Right forelimb (tissue), 1 donor: ENCODE measurements around the gene TRIO.
A peak's percentile ranks its signal among the peaks of the same experiment; 100 is the strongest.
"Not testable (repeated sequence)": the region's sequence is repeated elsewhere in the genome, so short reads cannot be mapped to it uniquely, and the experiment has no call there.

Source experiments
- DNase-seq: peaks from one replicate; pipeline ENCODE4 v3.0.0-alpha.2; 2018

Gene TRIO

DNA sequence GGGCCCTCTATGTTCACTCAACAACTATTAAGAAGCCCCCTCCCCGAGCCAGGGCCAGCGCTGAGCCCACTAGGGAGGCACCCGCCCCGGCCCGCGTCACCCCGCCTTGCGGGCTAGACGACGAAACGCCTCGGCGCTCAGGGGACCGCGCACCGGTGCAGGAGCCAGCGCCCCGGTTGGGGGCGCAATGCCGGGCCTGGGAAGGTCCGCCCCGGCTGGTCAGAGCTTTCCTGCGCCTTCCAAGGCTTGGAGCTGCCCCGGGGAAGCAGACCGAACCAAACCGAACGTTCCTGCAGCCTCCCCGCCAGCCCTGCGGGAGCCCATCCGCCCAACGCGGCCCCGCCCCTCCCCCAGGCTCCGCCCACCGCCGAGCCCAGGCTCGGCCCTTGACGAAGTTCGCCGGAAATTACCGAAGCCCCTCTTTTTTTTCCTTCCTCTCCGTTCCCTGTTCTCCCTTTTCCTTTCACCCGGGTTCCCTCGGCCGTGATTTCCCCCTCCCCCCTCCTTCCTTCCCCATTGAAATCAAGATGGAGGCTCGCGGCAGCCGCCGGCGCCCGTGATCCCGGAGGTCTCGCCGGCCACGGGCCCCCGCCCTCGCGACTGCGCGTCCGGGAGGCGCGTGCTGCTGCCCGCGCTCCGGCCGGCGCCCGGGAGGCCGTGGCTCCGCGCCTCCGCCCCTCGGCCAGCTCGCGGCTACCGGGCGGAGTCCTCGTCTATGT is at the start of gene TRIO:
Gene TRIO (plus strand): TSS at position 516 of the 719 bp plus-strand sequence. CDS start 384 bp downstream, outside the sequence.
- DNase-seq = peak; percentile 97

DNA sequence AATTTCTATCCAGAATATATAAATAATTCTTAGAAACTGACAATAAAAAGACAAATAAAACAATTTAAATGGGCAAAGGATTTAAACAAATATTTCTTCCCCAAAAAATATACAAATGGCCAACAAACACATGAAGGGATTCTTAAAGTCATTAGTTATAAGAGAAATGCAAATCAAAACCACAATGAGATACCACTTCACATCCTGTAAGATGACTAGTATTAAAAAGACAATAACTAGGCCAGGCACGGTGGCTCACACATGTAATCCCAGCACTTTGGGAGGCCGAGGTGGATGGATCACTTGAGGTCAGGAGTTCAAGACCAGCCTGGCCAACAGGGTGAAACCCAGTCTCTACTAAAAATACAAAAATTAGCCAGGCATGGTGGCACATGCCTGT is 45.8 kb upstream of the TRIO start:
- DNase-seq = not testable (repeated sequence)

DNA sequence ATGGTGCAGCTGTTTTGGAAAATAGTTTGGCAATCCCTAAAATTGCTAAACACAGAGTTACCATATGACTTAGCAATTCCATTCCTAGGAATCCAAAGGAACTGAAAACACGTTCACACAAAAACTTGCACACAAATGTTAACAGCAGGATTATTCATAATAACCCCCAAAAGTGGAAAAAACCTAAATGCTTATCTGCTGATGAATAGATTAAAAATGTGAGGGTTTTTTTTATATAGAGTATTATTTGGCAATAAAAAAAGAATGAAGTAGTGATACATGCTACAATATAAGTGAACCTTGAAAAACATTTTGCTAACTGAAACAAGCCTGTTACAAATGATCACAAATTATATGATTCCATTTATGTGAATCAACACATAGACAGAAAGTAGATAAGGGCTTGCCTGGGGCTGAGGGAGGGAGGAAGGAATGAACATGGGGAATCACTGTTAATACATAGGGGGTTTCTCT is 45.1 kb upstream of the TRIO start:
- DNase-seq = no peak

DNA sequence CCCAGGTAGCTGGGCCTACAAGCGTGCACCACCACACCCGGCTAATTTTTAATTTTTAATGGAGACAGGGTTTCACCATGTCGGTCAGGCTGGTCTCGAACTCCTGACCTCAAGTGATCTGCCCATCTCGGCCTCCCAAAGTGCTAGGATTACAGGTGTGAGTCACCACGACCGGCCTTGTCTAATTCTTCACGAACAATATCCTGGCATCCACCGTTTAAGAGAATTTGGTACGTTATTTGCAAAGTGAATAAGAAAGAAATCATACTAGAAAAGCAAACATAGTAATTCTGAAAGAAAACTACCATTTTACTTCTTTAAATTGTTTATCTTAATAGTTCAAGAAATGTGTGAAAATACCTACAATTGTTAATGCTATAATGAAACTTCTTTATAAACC is 42.9 kb upstream of the TRIO start:
- no peak for DNase-seq

DNA sequence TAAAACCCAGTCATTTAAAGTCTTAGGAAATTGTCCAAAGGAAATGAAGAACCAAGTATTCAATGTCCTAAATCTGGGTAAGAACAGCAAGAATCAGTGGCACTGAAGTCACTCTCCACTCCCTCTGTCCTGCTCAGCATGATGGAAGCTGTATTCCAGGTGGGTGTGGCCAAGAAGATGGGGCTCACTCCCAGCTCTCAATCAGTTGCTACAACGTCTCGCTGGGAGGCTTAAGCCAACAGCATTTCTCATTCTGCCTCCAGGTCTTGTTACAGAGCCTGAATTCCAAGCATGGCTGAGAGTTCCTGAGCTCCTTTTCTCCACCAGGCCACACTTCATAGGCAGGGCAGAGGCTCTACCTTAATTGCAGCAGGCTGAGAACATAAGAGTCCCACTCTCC is 41.2 kb upstream of the TRIO start:
- no peak for DNase-seq

DNA sequence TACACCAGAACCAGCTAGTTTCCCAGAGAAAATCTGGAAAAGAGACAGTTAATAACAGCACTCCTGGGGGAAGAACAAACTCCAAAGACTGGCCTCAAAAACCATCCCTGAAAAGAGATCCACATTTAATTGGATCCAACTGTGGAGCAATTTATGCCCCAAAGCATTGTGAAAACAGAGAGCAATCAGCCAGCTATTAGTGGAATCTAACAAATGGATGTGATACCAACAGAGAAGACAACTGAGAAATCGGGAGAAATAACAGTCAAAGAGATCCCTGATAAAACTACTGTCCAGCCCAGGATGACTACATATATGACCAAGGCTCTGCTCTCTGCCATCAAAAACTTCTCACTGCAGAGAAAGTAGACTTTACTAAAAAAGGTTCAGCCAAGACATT is 40.5 kb upstream of the TRIO start:
- DNase-seq = no peak

DNA sequence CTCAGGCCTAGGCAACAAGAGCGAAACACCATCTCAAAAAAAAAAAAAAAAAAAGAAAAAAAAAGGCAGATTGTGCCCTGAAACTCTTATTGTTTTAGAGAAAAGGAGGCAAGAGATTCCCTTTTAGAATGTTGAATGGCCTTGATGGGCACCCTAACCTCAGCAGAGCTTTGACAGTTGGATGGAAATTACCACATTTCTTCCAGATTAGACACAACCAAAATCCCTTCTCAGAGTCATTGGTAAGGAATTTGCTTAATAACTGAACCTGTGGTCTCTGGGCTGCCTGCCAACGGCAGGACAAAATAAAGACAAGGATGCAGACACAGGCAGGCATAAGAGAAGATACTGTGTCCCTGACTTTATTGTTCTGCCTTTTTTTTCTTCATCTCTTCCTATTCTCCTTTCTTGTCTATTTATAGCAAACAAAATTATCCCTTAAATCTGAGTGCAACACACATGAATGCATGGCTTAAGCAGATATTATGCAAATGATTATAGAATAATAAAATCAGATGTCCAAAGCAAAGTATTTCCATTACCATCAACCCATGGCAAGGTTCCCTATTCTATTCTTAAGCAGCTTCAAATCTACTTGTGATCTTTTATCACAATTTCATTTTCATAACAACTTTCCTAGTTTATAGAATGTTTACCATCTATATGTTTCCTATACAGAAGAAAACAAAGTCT is 37.3 kb upstream of the TRIO start:
- DNase-seq = no peak

DNA sequence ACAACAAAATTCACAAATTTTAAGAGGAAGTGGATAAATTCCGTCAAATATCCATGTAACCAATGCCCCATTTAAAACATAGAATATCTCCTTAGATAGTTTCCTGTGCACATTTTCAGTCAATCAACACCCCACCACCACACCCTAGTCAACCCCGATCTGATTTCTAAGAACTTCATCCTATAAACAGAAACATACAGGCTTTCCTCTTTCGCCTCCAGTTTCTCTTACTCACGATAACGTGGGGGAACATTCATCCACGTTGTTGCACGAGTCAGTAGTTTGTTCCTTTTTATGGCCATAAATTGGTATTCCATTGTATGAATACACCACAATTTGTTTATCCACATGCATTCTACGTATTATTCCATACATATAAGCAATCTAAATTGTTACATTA is 35.6 kb upstream of the TRIO start:
- no peak for DNase-seq

DNA sequence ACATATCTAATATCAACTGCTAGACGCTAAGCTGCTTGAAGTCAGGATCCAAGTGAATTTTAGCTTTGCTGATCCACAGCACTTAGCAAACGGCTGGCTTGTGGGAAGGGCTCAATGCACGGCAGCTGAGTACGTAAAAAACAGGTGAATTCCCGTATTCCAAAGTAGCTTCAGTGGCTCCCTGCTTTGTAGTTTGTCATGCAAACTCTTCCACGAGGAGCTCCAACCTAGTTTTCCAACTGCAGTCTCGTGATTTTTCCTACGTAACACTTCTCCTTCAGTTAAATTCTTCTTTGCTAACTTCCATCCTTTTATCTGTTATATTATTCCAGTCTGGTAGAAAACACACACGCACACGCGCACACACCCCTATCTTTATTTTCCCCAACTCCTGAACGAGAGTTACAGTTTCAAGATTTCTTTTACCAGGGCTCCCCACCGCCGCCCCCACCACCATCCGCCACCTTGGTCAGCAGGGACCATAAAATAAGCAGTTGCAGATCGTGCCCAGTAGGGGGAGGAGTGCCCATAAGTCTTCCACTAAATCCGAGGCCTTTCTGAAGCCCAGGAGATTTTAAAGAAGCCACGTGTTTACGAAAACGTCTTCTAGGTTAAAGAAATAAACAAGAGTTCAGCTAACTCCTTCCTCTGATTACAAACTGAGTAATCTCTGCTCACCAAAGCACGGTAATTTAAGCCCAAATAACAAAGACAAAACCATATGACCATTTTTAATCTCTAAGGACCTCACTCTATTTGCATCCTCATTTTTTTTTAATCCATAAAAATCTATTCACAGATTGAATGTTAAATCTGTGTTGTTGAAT is 34.8 kb upstream of the TRIO start:
- DNase-seq = no peak

DNA sequence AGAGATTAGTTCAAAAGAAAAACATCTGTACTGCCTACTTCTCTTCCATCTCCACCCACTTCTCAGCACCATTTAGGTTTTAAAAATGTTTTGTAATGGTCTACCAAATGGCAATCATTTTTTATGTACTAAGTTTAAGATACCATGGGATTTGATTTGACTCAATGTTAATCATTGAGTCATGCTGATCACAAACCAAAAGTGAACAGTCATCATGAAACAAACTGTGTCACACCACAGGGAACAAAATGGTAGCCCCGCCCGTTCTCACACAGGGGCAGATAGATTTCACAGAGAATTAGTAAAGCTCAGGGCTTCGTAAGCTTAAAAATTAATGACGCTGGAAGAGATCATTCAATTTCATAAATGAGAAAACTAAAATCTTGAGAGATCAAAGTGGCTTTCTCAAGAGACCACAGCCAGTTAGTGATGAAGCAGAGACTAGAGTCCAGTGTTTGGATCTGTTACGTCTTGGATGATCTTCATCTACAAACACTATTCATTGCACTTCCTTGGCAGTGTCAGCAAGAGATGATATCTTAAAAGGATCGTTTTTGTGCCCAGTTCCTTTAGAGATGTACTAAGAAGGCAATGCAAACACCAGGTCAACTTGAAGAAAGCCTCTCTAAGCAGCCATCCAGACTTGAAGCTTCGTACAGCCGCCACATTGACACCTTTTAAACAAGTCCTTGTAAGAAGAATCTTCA is 33.9 kb upstream of the TRIO start:
- no peak for DNase-seq

DNA sequence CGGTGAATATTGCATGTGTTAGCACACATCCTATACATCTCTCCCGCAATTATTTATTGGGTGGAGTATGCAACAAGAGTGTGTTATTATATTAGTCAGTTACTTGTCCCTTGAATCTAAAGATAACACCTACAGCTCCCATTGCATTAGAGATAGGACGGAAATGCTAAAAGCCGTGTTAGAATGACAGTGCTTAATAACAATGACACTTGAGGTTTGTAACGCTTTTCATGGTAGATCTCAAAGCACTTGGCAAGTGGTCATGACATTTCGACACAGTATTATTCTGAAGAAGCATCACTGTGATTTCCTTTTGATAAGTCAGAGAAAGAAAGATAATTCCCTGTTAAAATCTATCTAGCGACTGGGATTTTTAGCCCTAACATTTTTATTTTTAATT is 33.4 kb upstream of the TRIO start:
- no peak for DNase-seq

DNA sequence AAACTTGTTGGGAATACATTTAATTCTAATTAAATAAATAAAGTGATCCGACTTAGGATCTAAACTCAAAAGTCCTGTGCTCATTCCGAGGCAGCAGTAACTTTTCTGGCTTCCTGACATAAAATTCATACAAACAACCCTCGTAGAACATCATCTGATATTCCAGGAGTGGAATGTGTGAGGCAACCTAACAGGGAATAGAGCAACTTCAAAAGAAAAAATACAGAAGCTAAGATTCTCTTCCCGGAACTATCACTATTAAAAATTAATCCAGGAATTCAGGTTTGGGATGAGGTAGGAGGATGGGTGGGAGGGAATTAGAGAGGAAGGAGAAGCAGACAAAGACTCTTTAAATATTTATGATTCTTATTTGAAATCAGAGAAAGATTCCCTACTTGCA is 32.9 kb upstream of the TRIO start:
- no peak for DNase-seq

DNA sequence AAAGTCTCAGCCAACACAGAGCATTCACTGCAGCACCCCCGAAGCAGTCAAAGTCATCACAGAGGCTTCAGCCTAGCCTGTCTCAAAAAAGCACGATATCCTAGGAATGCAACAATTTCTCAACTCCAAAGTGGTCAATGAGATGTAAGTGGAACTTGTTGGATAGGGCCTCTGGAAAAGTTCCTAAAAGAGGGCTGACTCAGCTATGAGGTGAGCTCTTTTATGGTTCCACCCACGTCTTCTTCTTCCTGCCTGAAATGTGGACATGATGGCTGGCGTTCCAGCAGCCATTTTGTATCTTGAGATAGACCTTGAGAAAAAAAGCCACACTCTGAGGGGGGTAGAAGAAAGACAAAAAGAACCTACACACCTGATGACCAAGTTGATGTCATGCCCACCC is 32.5 kb upstream of the TRIO start:
- DNase-seq = no peak

DNA sequence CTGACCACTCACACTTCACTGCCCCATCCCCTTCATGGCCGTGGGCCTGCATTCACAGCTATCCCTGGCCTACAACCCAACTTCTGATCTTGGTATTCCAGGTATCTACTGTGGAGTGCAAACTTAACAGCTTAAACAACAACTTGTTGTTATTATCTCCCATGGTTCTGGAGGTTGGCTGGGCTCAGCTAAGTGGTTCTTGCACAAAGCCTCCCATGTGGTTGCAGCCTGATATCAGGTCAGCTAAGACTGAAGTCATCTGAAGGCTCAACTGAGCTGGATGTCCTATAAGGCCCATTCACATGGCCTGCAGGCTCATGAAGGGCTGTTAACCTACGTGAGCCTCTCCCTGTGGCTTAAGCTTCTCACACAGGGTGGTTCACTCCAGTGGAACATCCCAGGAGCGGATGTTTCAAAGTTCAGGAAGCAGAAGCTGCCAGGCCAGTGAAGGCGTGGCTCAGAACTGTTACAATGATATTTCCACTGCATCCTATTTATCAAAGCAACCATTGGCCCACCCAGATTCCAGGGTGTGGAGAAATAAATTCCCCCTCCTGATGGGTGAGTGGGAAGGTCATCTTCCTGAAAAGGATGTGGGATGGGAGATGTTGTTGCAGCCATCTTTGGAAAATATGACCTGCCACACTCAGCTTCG is 30.0 kb upstream of the TRIO start:
- no peak for DNase-seq

DNA sequence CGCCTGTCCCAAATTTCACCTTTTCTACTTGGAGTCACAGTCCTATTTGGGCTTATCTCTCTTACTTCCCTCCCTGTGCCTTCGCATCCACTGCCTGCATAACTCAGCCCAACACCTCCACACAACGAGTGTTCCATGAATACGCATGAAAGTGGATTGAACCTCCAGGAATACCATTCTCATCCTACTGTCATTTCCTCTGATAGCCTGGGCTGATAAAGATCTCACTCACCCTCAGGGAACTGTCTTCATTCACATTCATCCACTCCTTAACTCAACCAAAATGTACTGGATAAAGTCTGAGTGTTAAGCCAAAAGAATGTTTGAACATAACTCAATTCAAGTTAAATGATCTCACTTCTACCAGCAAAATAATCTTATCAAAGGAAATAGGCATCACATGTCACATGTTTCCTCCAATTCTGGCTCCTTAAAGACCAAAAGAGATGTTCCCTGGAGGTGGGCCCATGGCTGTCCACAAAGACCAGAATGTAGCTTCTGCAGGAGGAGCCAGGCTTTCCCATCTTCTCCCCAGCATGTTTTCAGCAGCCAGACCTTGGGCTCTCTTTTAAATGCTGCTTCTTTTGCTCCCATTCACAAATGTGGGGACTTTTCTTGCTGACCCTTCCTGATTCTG is 28.4 kb upstream of the TRIO start:
- no peak for DNase-seq

DNA sequence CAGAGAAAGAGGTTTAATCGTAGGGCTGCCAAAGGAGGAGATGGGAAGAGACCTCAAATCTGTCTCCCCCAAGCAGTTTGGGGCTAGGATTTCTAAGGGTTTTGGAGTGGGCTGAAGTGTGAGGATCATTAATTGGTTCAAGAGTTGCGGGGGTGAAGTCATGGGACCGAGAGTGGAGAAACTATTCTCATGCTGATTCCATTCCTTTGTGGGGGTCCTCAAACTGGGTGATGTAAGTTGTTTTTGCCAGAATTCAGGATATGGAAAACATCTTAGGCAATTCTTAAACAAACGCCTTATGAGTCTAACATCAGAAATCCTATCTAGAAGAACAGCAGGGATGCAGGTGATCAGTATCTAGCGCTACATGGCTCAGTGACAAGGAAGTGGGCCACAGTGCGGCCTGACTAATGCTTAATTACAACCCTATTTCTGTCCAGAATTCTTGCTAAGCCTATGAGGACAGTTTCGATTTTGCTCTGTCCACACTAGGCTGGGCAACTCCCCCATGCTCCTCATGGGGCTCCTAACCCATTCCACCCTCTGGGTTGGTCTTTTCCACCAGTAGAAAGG is 27.7 kb upstream of the TRIO start:
- no peak for DNase-seq

DNA sequence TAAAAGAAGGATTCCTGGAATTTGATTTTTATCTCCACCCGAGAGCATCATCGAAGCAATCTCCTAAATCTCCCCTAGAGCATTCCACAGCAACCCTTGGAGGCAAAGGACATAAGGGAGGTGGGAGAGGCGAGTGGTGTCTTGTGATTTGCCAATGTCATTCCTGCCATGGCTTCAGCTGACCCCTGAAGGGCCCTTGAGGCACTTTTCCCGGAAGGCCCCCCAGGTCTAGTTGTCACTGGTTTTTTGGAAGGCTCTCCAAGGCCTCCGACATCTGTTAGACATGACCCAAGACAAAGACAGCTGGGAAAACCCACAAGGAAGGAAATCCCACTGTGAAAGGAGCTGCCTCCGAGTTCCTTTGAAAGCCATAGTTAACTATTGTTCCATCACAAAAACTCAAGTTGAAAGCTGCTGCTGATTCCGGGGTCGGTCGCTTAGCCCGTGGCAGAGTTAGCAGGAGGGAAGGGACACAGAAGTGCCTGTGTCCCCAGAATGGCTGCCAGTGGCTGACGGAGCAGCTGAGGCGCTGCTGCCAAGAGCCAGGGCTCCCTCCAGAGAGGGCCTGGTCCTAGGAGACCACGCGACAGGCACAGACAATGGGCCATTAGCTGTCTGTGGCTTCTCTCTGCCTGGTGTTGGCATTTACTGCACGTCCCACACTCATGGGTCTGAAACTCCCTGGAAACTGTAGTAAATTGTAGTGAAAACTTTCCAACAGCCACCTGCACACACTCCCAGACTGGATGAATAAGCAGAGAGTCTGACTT is 24.4 kb upstream of the TRIO start:
- no peak for DNase-seq

DNA sequence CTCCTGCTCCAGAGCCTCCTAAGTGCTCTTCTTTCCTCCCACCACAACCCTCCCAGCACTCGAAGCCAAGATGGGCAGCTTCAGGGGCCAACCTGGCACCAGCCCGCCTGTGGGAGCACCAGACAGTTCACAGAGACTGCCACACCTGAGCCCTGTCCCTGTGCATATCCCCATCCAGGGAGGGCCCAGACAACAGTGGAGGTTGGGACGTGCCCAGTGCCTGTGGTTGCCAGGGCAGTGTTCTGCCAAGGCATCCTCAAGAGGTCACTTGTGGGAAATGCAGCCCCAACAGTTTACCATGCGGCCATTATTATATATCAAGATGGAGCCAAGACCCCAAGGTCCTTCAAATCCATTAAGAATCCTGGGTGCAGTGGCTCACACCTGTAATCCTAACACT is 23.0 kb upstream of the TRIO start:
- no peak for DNase-seq

DNA sequence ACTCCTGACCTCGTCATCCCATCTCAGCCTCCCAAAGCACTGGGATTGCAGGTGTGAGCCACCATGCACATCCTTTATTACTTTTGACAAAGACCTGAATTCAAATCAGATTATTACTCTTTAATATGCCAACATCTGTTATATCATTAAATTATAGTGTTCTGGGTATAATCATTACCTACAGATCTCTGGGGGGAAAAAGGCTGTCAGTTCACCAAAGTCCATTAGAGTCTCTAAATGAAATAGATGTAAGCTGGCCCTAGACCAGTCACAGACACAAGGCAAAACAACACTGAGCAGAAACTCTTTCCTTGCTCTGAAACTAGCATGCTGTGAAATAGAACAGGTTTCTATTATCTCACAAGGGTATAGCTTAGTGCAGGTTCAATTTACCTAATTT is 21.6 kb upstream of the TRIO start:
- no peak for DNase-seq

DNA sequence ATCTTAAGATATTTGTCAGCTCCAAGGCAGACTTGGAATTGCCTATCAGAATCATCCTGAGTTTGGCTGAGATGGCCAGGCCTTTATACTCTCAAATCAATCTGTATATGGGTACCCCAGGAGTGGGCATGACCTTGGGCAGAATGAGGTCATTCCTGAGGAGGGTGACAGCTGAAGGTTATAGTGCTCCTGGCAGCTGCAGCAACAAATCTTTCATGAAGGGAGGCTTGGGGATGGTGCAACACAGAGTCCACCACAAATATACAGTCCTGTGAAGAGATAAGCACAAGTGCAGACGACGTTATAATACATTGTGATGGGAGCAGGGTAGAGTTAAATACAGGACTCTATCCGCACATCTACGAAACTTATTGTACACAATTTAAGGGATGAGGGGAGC is 21.1 kb upstream of the TRIO start:
- DNase-seq = no peak

DNA sequence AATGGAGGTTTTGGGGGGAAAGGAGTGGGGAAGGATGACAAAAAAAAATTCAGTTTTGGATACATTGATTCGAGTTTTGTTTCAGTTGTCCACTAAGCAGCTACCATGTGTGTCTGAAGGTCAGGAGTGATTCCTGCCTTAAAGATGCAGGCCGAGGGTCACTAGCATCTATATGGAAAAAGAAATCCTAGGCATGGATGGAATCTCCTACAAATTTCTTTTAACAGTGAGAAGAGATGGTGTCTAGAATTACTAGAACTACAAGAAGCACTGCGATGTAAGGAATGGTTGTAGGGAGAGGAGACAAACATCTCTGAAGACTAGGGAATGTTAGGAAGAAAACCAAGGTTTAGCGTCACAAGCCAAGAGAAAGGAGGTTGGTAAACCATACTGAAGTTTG is 19.6 kb upstream of the TRIO start:
- DNase-seq = no peak
